Ishikawa (cell line): Measurements from ENCODE around the gene KCNJ4.

ENCODE experiments used
- FOXM1 ChIP-seq: IDR thresholded peaks from 2 replicates; pipeline ENCODE4 v1.6.1; 2012; ENCODE audit warnings: low read depth, borderline replicate concordance
- RAD21 ChIP-seq: IDR thresholded peaks from 2 replicates; pipeline ENCODE4 v1.6.1; 2012; ENCODE audit warnings: low read depth
- REST ChIP-seq: IDR thresholded peaks from 2 replicates; pipeline ENCODE4 v1.6.1; 2012; ENCODE audit warnings: low read depth, mild to moderate bottlenecking

DNA sequence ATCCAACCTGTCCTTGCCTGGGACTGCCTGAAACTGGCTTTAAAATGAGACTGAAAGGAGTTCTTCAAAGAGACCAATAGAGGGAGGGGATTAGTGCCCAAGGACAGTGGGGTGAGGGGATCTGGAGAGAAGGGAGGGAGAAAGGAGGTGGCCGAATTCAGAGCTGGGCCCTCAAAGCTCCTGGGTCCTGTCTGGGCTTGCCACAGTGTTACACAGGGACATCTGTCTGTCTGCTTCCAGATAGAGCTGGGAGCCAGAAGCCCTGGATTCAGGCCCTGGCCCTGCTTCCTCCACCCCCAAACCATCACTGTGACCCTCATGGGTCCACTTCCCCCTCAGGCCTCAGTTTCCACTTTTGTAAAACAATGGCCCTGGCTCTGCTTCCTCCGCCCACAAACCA lies 3.6 kb downstream of the KCNJ4 start:
- TF ChIP-seq REST (no peak), FOXM1 (no peak), RAD21 (no peak)
